Measurements from ENCODE around the gene PRKAG1. TPM values are rescaled to one million over a fixed set of nuclear protein-coding genes. Genes with fewer than 3 reads are reported as not detected.
"Not testable (repeated sequence)": the region's sequence is repeated elsewhere in the genome, so short reads cannot be mapped to it uniquely, and the experiment has no call there.

PRKAG1 gene
- total RNA-seq: 10 to 100 TPM; 55.9 to 79.9 (median 64.2) TPM

GRCh38 chr12:49018261-49019119 lies at the start of gene PRKAG1:
PRKAG1 (minus strand) TSS chr12:49018776; CDS start chr12:49018740, 36 bp downstream.
- Histone ChIP-seq H3K9me3 (no peaks in the 10 kb centered on the region), H3K36me3 (peaks cover 0 to 32% of the 10 kb centered on the region in 2 donors), H3K4me1 (peaks cover 4 to 32% (median 13%) of the 10 kb centered on the region in 3 donors), H3K27ac (peak within 1 kb of the TSS; percentile 76 to 95 (median 93)), H3K27me3 (no peaks in the 10 kb centered on the region), H3K4me3 (peak within 1 kb of the TSS; percentile 71 to 83)
- WGBS, 2 donors (ENCODE audit: low coverage in 1 of 2): 0 to 1% methylated on average over 9 to 16 of the region's 59 CpGs
- ATAC-seq: peak; percentile 97
- TF ChIP-seq CTCF (IDR thresholded peaks at IDR 0.05): peak in 3 of 4 experiments; percentile 28 to 60 (median 51)
- TF ChIP-seq POLR2A (IDR thresholded peaks at IDR 0.05): peak; percentile 90 to 91
- TF ChIP-seq POLR2AphosphoS5 (IDR thresholded peaks at IDR 0.05): peak; percentile 96
- no peak for TF ChIP-seq EP300 (IDR thresholded peaks at IDR 0.05)

- Histone ChIP-seq H3K9me3 (no peaks in the 10 kb centered on the region), H3K27ac (no peak overlapping the region), H3K27me3 (no peaks in the 10 kb centered on the region), H3K36me3 (no peaks in the 10 kb centered on the region), H3K4me3 (no peak overlapping the region), H3K4me1 (peaks cover 2 to 33% (median 3%) of the 10 kb centered on the region in 3 donors)
- WGBS, 2 donors (ENCODE audit: low coverage in 1 of 2): 40 to 67% methylated on average over 1 to 4 of the region's 4 CpGs
- ATAC-seq: no peak
- no peak for TF ChIP-seq CTCF (IDR thresholded peaks at IDR 0.05)
- TF ChIP-seq POLR2A (IDR thresholded peaks at IDR 0.05): no peak
- no peak for TF ChIP-seq EP300 (IDR thresholded peaks at IDR 0.05)
- no peak for TF ChIP-seq POLR2AphosphoS5 (IDR thresholded peaks at IDR 0.05)
Observed at GRCh38 chr12:49066120-49066519, 47.5 kb upstream of the PRKAG1 start.

- WGBS, 2 donors (ENCODE audit: low coverage in 1 of 2): 86% methylated on average over 5 of the region's 5 CpGs; no CpG with 5 or more reads in 1 of the 2 donors
- no peak for ATAC-seq
- H3K9me3 ChIP-seq: no peaks in the 10 kb centered on the region
- H3K36me3 ChIP-seq: no peaks in the 10 kb centered on the region
- TF ChIP-seq POLR2AphosphoS5 (IDR thresholded peaks at IDR 0.05): no peak
- no peak for TF ChIP-seq POLR2A (IDR thresholded peaks at IDR 0.05)
- TF ChIP-seq CTCF (IDR thresholded peaks at IDR 0.05): no peak
- TF ChIP-seq EP300 (IDR thresholded peaks at IDR 0.05): no peak
- H3K27ac ChIP-seq: no peak overlapping the region
- H3K4me1 ChIP-seq: peaks cover 0 to 27% (median 0%) of the 10 kb centered on the region in 3 donors
- H3K27me3 ChIP-seq: no peaks in the 10 kb centered on the region
- no peak overlapping the region for H3K4me3 ChIP-seq
Observed at GRCh38 chr12:49064767-49065152, 46.2 kb upstream of the PRKAG1 start.

GRCh38 chr12:49061916-49062315 lies 43.3 kb upstream of the PRKAG1 start:
- H3K36me3 ChIP-seq, H3K27ac ChIP-seq, H3K9me3 ChIP-seq, H3K27me3 ChIP-seq, H3K4me3 ChIP-seq, ATAC-seq: not testable (repeated sequence)
- WGBS, 2 donors (ENCODE audit: low coverage in 1 of 2): 76 to 93% methylated on average over 3 to 9 of the region's 17 CpGs
- H3K4me1 ChIP-seq: peaks cover 0 to 40% (median 19%) of the 10 kb centered on the region in 3 donors

- ATAC-seq: no peak
- no peaks in the 10 kb centered on the region for H3K36me3 ChIP-seq
- peak overlapping the region; percentile 49 to 99 (median 94) for H3K27ac ChIP-seq
- H3K9me3 ChIP-seq: no peaks in the 10 kb centered on the region
- WGBS, 2 donors (ENCODE audit: low coverage in 1 of 2): 6 to 9% methylated on average over 11 to 12 of the region's 16 CpGs
- H3K4me3 ChIP-seq: peak overlapping the region; percentile 75 to 99
- TF ChIP-seq POLR2A (IDR thresholded peaks at IDR 0.05) (no peak), POLR2AphosphoS5 (IDR thresholded peaks at IDR 0.05) (no peak), CTCF (IDR thresholded peaks at IDR 0.05) (no peak), EP300 (IDR thresholded peaks at IDR 0.05) (no peak)
- H3K4me1 ChIP-seq: peaks cover 0 to 47% (median 26%) of the 10 kb centered on the region in 3 donors
- H3K27me3 ChIP-seq: no peaks in the 10 kb centered on the region
Observed at GRCh38 chr12:49061157-49061650, 42.6 kb upstream of the PRKAG1 start.

Measured in gastroesophageal sphincter (tissue), 4 donors.